SH-SY5Y (cell line): ENCODE data around the gene QPCT.

ENCODE experiments used
- GATA2 ChIP-seq: IDR thresholded peaks from 2 replicates; pipeline ENCODE4 v1.6.1; 2011; ENCODE audit warnings: mild to moderate bottlenecking, low read depth, low read length
- GATA3 ChIP-seq: IDR thresholded peaks from 2 replicates; pipeline ENCODE4 v1.6.1; 2011; ENCODE audit warnings: low read depth, mild to moderate bottlenecking, low read length, moderate library complexity

- TF ChIP-seq GATA2 (no peak), GATA3 (no peak)
These were observed 3.8 kb upstream of the QPCT start for GRCh38 chr2:37340637-37341036.
